Measurements from ENCODE around the gene TRAPPC2.

The TRAPPC2 gene

GRCh38 chrX:13694983-13695382 is 39.4 kb downstream of the TRAPPC2 start:
- H3K9ac ChIP-seq (ENCODE audit: low read depth, low read length) = no peak overlapping the region
- H3K4me1 ChIP-seq (ENCODE audit: insufficient read depth, low read length) = peaks cover 23% of the 10 kb centered on the region
- no peak overlapping the region for H3K27ac ChIP-seq (ENCODE audit: low read length)
- no peak overlapping the region for H3K4me3 ChIP-seq (ENCODE audit: low read length)
- H3K27me3 ChIP-seq (ENCODE audit: insufficient read depth, low read length) = no peaks in the 10 kb centered on the region
- H3K36me3 ChIP-seq (ENCODE audit: insufficient read depth, low read depth, low read length) = no peaks in the 10 kb centered on the region
- H3K9me3 ChIP-seq (ENCODE audit: insufficient read depth, low read depth, low read length) = no peaks in the 10 kb centered on the region

- Histone ChIP-seq H3K27me3 (ENCODE audit: insufficient read depth, low read length) (no peaks in the 10 kb centered on the region), H3K4me1 (ENCODE audit: insufficient read depth, low read length) (peaks cover 23% of the 10 kb centered on the region), H3K4me3 (ENCODE audit: low read length) (no peak overlapping the region), H3K27ac (ENCODE audit: low read length) (no peak overlapping the region), H3K9ac (ENCODE audit: low read depth, low read length) (no peak overlapping the region), H3K9me3 (ENCODE audit: insufficient read depth, low read depth, low read length) (no peaks in the 10 kb centered on the region), H3K36me3 (ENCODE audit: insufficient read depth, low read depth, low read length) (no peaks in the 10 kb centered on the region)
These were observed 40.1 kb downstream of the TRAPPC2 start for GRCh38 chrX:13694359-13694758.

- Histone ChIP-seq H3K9me3 (ENCODE audit: insufficient read depth, low read depth, low read length) (no peaks in the 10 kb centered on the region), H3K9ac (ENCODE audit: low read depth, low read length) (peak overlapping the region; percentile 51; the same call in 1 of the 2 replicates), H3K27ac (ENCODE audit: low read length) (no peak overlapping the region), H3K27me3 (ENCODE audit: insufficient read depth, low read length) (peaks cover 3% of the 10 kb centered on the region), H3K4me3 (ENCODE audit: low read length) (no peak overlapping the region), H3K36me3 (ENCODE audit: insufficient read depth, low read depth, low read length) (no peaks in the 10 kb centered on the region), H3K4me1 (ENCODE audit: insufficient read depth, low read length) (peaks cover 23% of the 10 kb centered on the region)
These were observed 41.0 kb downstream of the TRAPPC2 start for GRCh38 chrX:13693341-13693961.

- no peaks in the 10 kb centered on the region for H3K36me3 ChIP-seq (ENCODE audit: insufficient read depth, low read depth, low read length)
- peak overlapping the region; percentile 14; the same call in 1 of the 2 replicates for H3K4me3 ChIP-seq (ENCODE audit: low read length)
- peaks cover 9% of the 10 kb centered on the region for H3K27me3 ChIP-seq (ENCODE audit: insufficient read depth, low read length)
- H3K4me1 ChIP-seq (ENCODE audit: insufficient read depth, low read length) = peaks cover 23% of the 10 kb centered on the region
- no peak overlapping the region for H3K27ac ChIP-seq (ENCODE audit: low read length)
- no peaks in the 10 kb centered on the region for H3K9me3 ChIP-seq (ENCODE audit: insufficient read depth, low read depth, low read length)
- H3K9ac ChIP-seq (ENCODE audit: low read depth, low read length) = peak overlapping the region; percentile 51; the same call in 1 of the 2 replicates
These were observed 41.6 kb downstream of the TRAPPC2 start for GRCh38 chrX:13692771-13693231.

GRCh38 chrX:13691841-13692371 is 42.5 kb downstream of the TRAPPC2 start:
- no peak overlapping the region for H3K4me3 ChIP-seq (ENCODE audit: low read length)

GRCh38 chrX:13690836-13691235 is 43.6 kb downstream of the TRAPPC2 start:
- H3K27ac ChIP-seq (ENCODE audit: low read length) = no peak overlapping the region
- H3K9ac ChIP-seq (ENCODE audit: low read depth, low read length) = peak overlapping the region; percentile 91; the same call in 1 of the 2 replicates
- H3K27me3 ChIP-seq (ENCODE audit: insufficient read depth, low read length) = peaks cover 9% of the 10 kb centered on the region
- H3K9me3 ChIP-seq (ENCODE audit: insufficient read depth, low read depth, low read length) = no peaks in the 10 kb centered on the region
- peaks cover 23% of the 10 kb centered on the region for H3K4me1 ChIP-seq (ENCODE audit: insufficient read depth, low read length)
- no peaks in the 10 kb centered on the region for H3K36me3 ChIP-seq (ENCODE audit: insufficient read depth, low read depth, low read length)
- H3K4me3 ChIP-seq (ENCODE audit: low read length) = peak overlapping the region; percentile 94; the same call in 1 of the 2 replicates

More at GRCh38 chrX:13691841-13692371, 42.5 kb downstream of the TRAPPC2 start:
- Histone ChIP-seq H3K36me3 (ENCODE audit: insufficient read depth, low read depth, low read length) (no peaks in the 10 kb centered on the region), H3K27ac (ENCODE audit: low read length) (no peak overlapping the region), H3K4me1 (ENCODE audit: insufficient read depth, low read length) (peaks cover 23% of the 10 kb centered on the region), H3K9ac (ENCODE audit: low read depth, low read length) (no peak overlapping the region), H3K27me3 (ENCODE audit: insufficient read depth, low read length) (peaks cover 9% of the 10 kb centered on the region), H3K9me3 (ENCODE audit: insufficient read depth, low read depth, low read length) (no peaks in the 10 kb centered on the region)

- H3K4me1 ChIP-seq (ENCODE audit: insufficient read depth, low read length) = peaks cover 23% of the 10 kb centered on the region
- no peak overlapping the region for H3K27ac ChIP-seq (ENCODE audit: low read length)
- H3K4me3 ChIP-seq (ENCODE audit: low read length) = peak overlapping the region; percentile 94
- H3K27me3 ChIP-seq (ENCODE audit: insufficient read depth, low read length) = peaks cover 9% of the 10 kb centered on the region
- H3K9me3 ChIP-seq (ENCODE audit: insufficient read depth, low read depth, low read length) = no peaks in the 10 kb centered on the region
- peak overlapping the region; percentile 91 for H3K9ac ChIP-seq (ENCODE audit: low read depth, low read length)
- H3K36me3 ChIP-seq (ENCODE audit: insufficient read depth, low read depth, low read length) = no peaks in the 10 kb centered on the region
These were observed 44.6 kb downstream of the TRAPPC2 start for GRCh38 chrX:13689741-13690211.

GRCh38 chrX:13688958-13689740 is 45.3 kb downstream of the TRAPPC2 start, which contains the start of gene RAB9A:
TSS of gene RAB9A (plus strand) at chrX:13689128. CDS start at chrX:13708747, 19,619 bp downstream.
- Histone ChIP-seq H3K36me3 (ENCODE audit: insufficient read depth, low read depth, low read length) (no peaks in the 10 kb centered on the region), H3K27ac (ENCODE audit: low read length) (no peak within 1 kb of the TSS), H3K4me1 (ENCODE audit: insufficient read depth, low read length) (peaks cover 20% of the 10 kb centered on the region), H3K4me3 (ENCODE audit: low read length) (peak within 1 kb of the TSS; percentile 94), H3K9me3 (ENCODE audit: insufficient read depth, low read depth, low read length) (no peaks in the 10 kb centered on the region), H3K9ac (ENCODE audit: low read depth, low read length) (peak within 1 kb of the TSS; percentile 91), H3K27me3 (ENCODE audit: insufficient read depth, low read length) (peaks cover 9% of the 10 kb centered on the region)

- peaks cover 14% of the 10 kb centered on the region for H3K4me1 ChIP-seq (ENCODE audit: insufficient read depth, low read length)
- no peaks in the 10 kb centered on the region for H3K9me3 ChIP-seq (ENCODE audit: insufficient read depth, low read depth, low read length)
- peaks cover 9% of the 10 kb centered on the region for H3K27me3 ChIP-seq (ENCODE audit: insufficient read depth, low read length)
- peak overlapping the region; percentile 94 for H3K4me3 ChIP-seq (ENCODE audit: low read length)
- no peak overlapping the region; the same call in 1 of the 2 replicates for H3K9ac ChIP-seq (ENCODE audit: low read depth, low read length)
- no peaks in the 10 kb centered on the region for H3K36me3 ChIP-seq (ENCODE audit: insufficient read depth, low read depth, low read length)
- H3K27ac ChIP-seq (ENCODE audit: low read length) = no peak overlapping the region
These were observed 45.9 kb downstream of the TRAPPC2 start for GRCh38 chrX:13688384-13688957.

- H3K27me3 ChIP-seq (ENCODE audit: insufficient read depth, low read length) = peaks cover 9% of the 10 kb centered on the region
- H3K9me3 ChIP-seq (ENCODE audit: insufficient read depth, low read depth, low read length) = no peaks in the 10 kb centered on the region
- H3K9ac ChIP-seq (ENCODE audit: low read depth, low read length) = no peak overlapping the region
- no peaks in the 10 kb centered on the region for H3K36me3 ChIP-seq (ENCODE audit: insufficient read depth, low read depth, low read length)
- H3K27ac ChIP-seq (ENCODE audit: low read length) = no peak overlapping the region
- H3K4me3 ChIP-seq (ENCODE audit: low read length) = no peak overlapping the region
- peaks cover 5% of the 10 kb centered on the region; the same call in 1 of the 2 replicates for H3K4me1 ChIP-seq (ENCODE audit: insufficient read depth, low read length)
These were observed 47.2 kb downstream of the TRAPPC2 start for GRCh38 chrX:13687203-13687602.

GRCh38 chrX:13685126-13685763 is 49.2 kb downstream of the TRAPPC2 start:
- Histone ChIP-seq H3K27ac (ENCODE audit: low read length) (no peak overlapping the region), H3K36me3 (ENCODE audit: insufficient read depth, low read depth, low read length) (no peaks in the 10 kb centered on the region), H3K9me3 (ENCODE audit: insufficient read depth, low read depth, low read length) (no peaks in the 10 kb centered on the region), H3K9ac (ENCODE audit: low read depth, low read length) (no peak overlapping the region), H3K27me3 (ENCODE audit: insufficient read depth, low read length) (peaks cover 9% of the 10 kb centered on the region), H3K4me3 (ENCODE audit: low read length) (no peak overlapping the region), H3K4me1 (ENCODE audit: insufficient read depth, low read length) (peaks cover under 1% of the 10 kb centered on the region; the same call in 1 of the 2 replicates)
